GM12891 (cell line): ENCODE measurements around the gene ULBP3.
"Not testable (repeated sequence)": the region's sequence is repeated elsewhere in the genome, so short reads cannot be mapped to it uniquely, and the experiment has no call there.

Experiments
- DNase-seq: peaks from one replicate; pipeline ENCODE4 v3.0.0; 2011; ENCODE audit warnings: low spot score; ENCODE audit not compliant: insufficient read length
- FAIRE-seq: peaks from 2 replicates; lab custom pipeline; 2011; peaks lifted over from hg19 to GRCh38; lab: Jason Lieb, UNC
- PAX5 ChIP-seq: IDR thresholded peaks from 2 replicates; pipeline ENCODE4 v1.6.1; 2011; ENCODE audit warnings: low read length, moderate library complexity, mild to moderate bottlenecking; ENCODE audit not compliant: insufficient read depth, severe bottlenecking
- POLR2A ChIP-seq: IDR thresholded peaks from 2 replicates; pipeline ENCODE4 v1.6.1; 2011; ENCODE audit warnings: low read depth, low read length, control low read depth
- POLR2AphosphoS5 ChIP-seq: IDR thresholded peaks from 2 replicates; pipeline ENCODE4 v1.6.1; 2011; ENCODE audit warnings: low read depth, low read length, control low read depth
- POU2F2 ChIP-seq: IDR thresholded peaks from 2 replicates; pipeline ENCODE4 v1.6.1; 2011; ENCODE audit warnings: low read depth, mild to moderate bottlenecking, control low read depth, low read length, moderate library complexity
- SPI1 ChIP-seq: IDR thresholded peaks from 2 replicates; pipeline ENCODE4 v1.6.1; 2011; ENCODE audit warnings: low read depth, low read length, control low read depth
- TAF1 ChIP-seq: IDR thresholded peaks from 2 replicates; pipeline ENCODE4 v1.6.1; 2011; ENCODE audit warnings: low read depth, low read length, control low read depth

ULBP3 gene

DNA sequence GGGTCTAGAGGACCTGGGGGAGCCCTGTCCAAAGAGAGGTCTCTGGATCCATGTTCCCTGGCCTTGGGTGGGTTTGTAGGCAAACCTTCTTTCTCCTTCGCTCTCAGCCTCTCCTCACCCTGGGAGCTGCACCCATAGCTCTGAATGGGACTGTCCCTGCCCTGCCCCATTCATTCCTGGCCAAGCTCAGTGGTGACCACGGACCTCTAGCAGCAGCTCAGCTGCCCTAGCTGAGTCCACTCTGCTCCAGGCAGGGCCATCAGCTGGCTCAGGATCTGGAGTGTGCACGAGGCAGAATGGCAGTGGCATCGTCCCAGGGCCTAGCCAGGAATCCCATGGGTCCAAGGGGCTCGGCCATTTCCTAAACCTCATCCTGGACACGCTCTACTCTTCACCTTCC lies 5.3 kb downstream of the ULBP3 start:
- FAIRE-seq (no peak), DNase-seq (no peak)
- TF ChIP-seq POLR2AphosphoS5 (no peak), TAF1 (no peak), SPI1 (no peak), PAX5 (no peak), POU2F2 (no peak)

- DNase-seq, FAIRE-seq: not testable (repeated sequence)
Observed at GRCh38 chr6:150059973-150060372, 8.9 kb downstream of the ULBP3 start.

- TF ChIP-seq TAF1 = no peak
- TF ChIP-seq POLR2A = no peak
- TF ChIP-seq POLR2AphosphoS5 = no peak
- no peak for TF ChIP-seq PAX5
- TF ChIP-seq POU2F2 = no peak
- TF ChIP-seq SPI1 = no peak
- DNase-seq (no peak), FAIRE-seq (no peak)
Observed at GRCh38 chr6:150058986-150059385, 9.9 kb downstream of the ULBP3 start.

- DNase-seq (no peak), FAIRE-seq (no peak)
- TF ChIP-seq POLR2AphosphoS5 (no peak), SPI1 (no peak)
Observed at GRCh38 chr6:150058231-150058792, 10.6 kb downstream of the ULBP3 start.

- TF ChIP-seq TAF1 (no peak), POU2F2 (no peak), SPI1 (no peak), POLR2A (no peak), POLR2AphosphoS5 (no peak), PAX5 (no peak)
- FAIRE-seq (no peak), DNase-seq (no peak)
Observed at GRCh38 chr6:150057501-150057951, 11.4 kb downstream of the ULBP3 start.

GRCh38 chr6:150056916-150057315 lies 12.0 kb downstream of the ULBP3 start:
- DNase-seq (no peak), FAIRE-seq (no peak)
- TF ChIP-seq PAX5 (no peak), SPI1 (no peak), TAF1 (no peak), POU2F2 (no peak), POLR2AphosphoS5 (no peak), POLR2A (no peak)

- TF ChIP-seq SPI1 (no peak), POLR2AphosphoS5 (no peak), TAF1 (no peak), POU2F2 (no peak), POLR2A (no peak), PAX5 (no peak)
- FAIRE-seq = no peak
- no peak for DNase-seq
Observed at GRCh38 chr6:150056156-150056555, 12.8 kb downstream of the ULBP3 start.

DNA sequence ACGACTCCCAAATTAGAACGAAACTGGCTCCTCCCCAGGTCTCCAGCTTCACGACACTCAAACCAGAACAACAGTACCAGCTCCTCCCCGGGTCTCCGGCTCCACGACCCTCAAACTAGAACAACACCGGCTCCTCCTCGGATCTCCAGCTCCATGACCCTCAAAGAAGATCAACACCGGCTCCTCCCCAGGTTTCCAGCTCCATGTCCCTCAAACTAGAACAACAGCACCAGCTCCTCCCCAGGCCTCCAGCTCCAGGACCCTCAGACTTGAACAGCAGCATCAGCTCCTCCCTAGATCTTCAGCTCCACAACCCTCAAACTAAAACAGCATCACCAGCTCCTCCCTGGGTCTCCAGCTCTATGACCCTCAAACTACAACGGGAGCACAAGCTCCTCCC lies 13.8 kb downstream of the ULBP3 start:
- TF ChIP-seq TAF1 (no peak), PAX5 (no peak), POLR2AphosphoS5 (no peak), POLR2A (no peak), POU2F2 (no peak), SPI1 (no peak)
- DNase-seq = no peak
- no peak for FAIRE-seq

DNA sequence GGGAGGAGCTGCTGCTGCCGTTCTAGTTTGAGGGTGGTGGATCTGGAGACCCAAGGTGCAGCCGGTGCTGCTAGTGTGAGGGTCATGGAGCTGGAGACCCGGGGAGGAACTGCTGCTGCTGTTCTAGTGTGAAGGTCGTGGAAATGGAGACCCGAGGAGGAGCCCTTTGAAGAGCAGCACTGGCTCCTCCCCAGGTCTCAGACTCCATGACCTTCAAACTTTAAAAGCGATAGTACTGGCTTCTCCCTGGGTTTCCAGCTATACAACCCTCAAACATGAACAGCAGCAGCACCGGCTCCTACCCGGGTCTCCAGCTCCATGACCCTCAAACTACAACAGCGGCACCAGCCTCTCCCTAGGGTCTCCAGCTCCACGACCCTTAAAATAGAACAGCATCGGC lies 15.5 kb downstream of the ULBP3 start:
- TF ChIP-seq POLR2AphosphoS5 (no peak), TAF1 (no peak), POU2F2 (no peak), POLR2A (no peak), SPI1 (no peak), PAX5 (no peak)
- FAIRE-seq (no peak), DNase-seq (no peak)

- TF ChIP-seq POU2F2 (no peak), TAF1 (no peak), SPI1 (no peak), POLR2A (no peak), POLR2AphosphoS5 (no peak), PAX5 (no peak)
- DNase-seq (no peak), FAIRE-seq (no peak)
Observed at GRCh38 chr6:150050846-150051245, 18.1 kb downstream of the ULBP3 start.
